H1 (cell line): Measurements from ENCODE around the gene B4GALNT3. TPM values are rescaled to one million over a fixed set of nuclear protein-coding genes. Genes with fewer than 3 reads are reported as not detected.

ENCODE experiments used
- ATF2 ChIP-seq: IDR thresholded peaks from 2 replicates; pipeline ENCODE4 v1.6.1; 2012; ENCODE audit warnings: low read length, inconsistent platforms
- KDM1A ChIP-seq: fragments of 200-600, 300-600 bp; sonication (generic); IDR thresholded peaks from 2 replicates; pipeline ENCODE4 v1.7.1; 2016; ENCODE audit warnings: mild to moderate bottlenecking, low read length, borderline replicate concordance
- KDM4A ChIP-seq: IDR thresholded peaks from one replicate; pipeline ENCODE4 v1.7.1; 2012; ENCODE audit warnings: low read depth, mild to moderate bottlenecking, moderate library complexity, low read length, inconsistent platforms; ENCODE audit not compliant: severe bottlenecking
- KDM5A ChIP-seq: fragments of 200-600 bp; IDR thresholded peaks from 2 replicates; pipeline ENCODE4 v1.7.1; 2012; ENCODE audit warnings: mild to moderate bottlenecking, low read length, inconsistent platforms, mixed read lengths
- MAFK ChIP-seq: IDR thresholded peaks from 2 replicates; pipeline ENCODE4 v1.6.1; 2012; ENCODE audit warnings: low read depth, mild to moderate bottlenecking, improper control_type of control experiment, low read length
- MAX ChIP-seq: IDR thresholded peaks from 2 replicates; pipeline ENCODE4 v1.6.1; 2012; ENCODE audit warnings: inconsistent platforms
- POU5F1 ChIP-seq: IDR thresholded peaks from 2 replicates; pipeline ENCODE4 v1.6.1; 2011; ENCODE audit warnings: low read depth, mild to moderate bottlenecking, low read length, moderate library complexity
- SRF ChIP-seq: IDR thresholded peaks from 2 replicates; pipeline ENCODE4 v1.6.1; 2011; ENCODE audit warnings: mild to moderate bottlenecking, low read depth, low read length, moderate library complexity
- SUZ12 ChIP-seq: fragments of 200-600 bp; sonication (generic); IDR thresholded peaks from 2 replicates; pipeline ENCODE4 v1.6.1; 2012; ENCODE audit warnings: mild to moderate bottlenecking, inconsistent platforms, low read length, moderate library complexity, mixed read lengths
- TBP ChIP-seq: IDR thresholded peaks from 2 replicates; pipeline ENCODE4 v1.6.1; 2011; ENCODE audit warnings: low read depth, low read length, improper control_type of control experiment
- USF2 ChIP-seq: IDR thresholded peaks from 2 replicates; pipeline ENCODE4 v1.6.1; 2011; ENCODE audit warnings: low read length, improper control_type of control experiment
- polyA plus RNA-seq, 7 experiments: library from polyadenylated mRNA; depleted of rRNA in 3 of 7; stranded (reverse) in 5 of 7; unstranded in 2 of 7; fragments of >200 nt in 5 of 7; fragments of 200-250 nt in 2 of 7; gene quantifications; 1 replicate in 5 of 7; 2 replicates in 1 of 7; 4 replicates in 1 of 7; pipeline versions ENCODE4 v1.2.1 to v1.2.3, GENCODE V29; 2011 to 2013; ENCODE audit warnings: missing spikeins in 2 of 7, mixed read lengths in 2 of 7
- total RNA-seq: library from RNA; stranded (reverse); fragmentation: NEBNext Ultra II Directional; extraction: Animal tissue kit (Norgen Biotek cat#: 25700); gene quantifications from 2 replicates; pipeline ENCODE4 v1.2.1, GENCODE V29; 2021

Gene B4GALNT3
- total and polyA plus RNA-seq, 2 of the 8 experiments (the other 6 are each of a cell fraction or from before 2014, with no cell fraction given), result 12.5 to 20.3 TPM

- no peak for TF ChIP-seq SRF
- no peak for TF ChIP-seq KDM5A
- no peak for TF ChIP-seq MAFK
- TF ChIP-seq KDM1A, result no peak
- TF ChIP-seq POU5F1, result no peak
- TF ChIP-seq MAX, result no peak
- TF ChIP-seq ATF2, result no peak
- no peak for TF ChIP-seq USF2
- TF ChIP-seq SUZ12, result no peak
- no peak for TF ChIP-seq TBP
- no peak for TF ChIP-seq KDM4A
These were observed 119.1 kb downstream of the B4GALNT3 start (continued) for GRCh38 chr12:578748-579419.
